Kidney (tissue), 14 donors: ENCODE measurements around the gene SLC2A3. TPM values are rescaled to one million over a fixed set of nuclear protein-coding genes. Genes with fewer than 3 reads are reported as not detected.

Experiments
- DNase-seq, 5 donors: peaks; one replicate each; pipeline ENCODE4 v3.0.0-alpha.2; 2013 to 2020
- FAIRE-seq: peaks from 2 replicates; lab custom pipeline; 2012; peaks lifted over from hg19 to GRCh38; lab: Jason Lieb, UNC
- H3K27ac ChIP-seq, 2 donors: one replicate each; pipeline ENCODE4 v1.7.0; 2013; ENCODE audit warnings: low read depth in 2 of 2, low read length in 2 of 2, inconsistent platforms in 1 of 2
- H3K27me3 ChIP-seq: one replicate; pipeline ENCODE4 v1.7.1; 2013; ENCODE audit warnings: low read length, inconsistent platforms; ENCODE audit not compliant: control insufficient read depth, insufficient read depth
- H3K36me3 ChIP-seq, 3 donors: one replicate each; pipeline versions ENCODE4 v1.7.0 to v1.7.1; 2013; ENCODE audit warnings: low read length in 3 of 3, control low read depth in 1 of 3, inconsistent platforms in 1 of 3; ENCODE audit not compliant: insufficient read depth in 3 of 3, control insufficient read depth in 2 of 3
- H3K4me1 ChIP-seq, 3 donors: one replicate each; pipeline versions ENCODE4 v1.7.0 to v1.7.1; 2013; ENCODE audit warnings: low read length in 3 of 3, inconsistent platforms in 1 of 3, low read depth in 1 of 3; ENCODE audit not compliant: control insufficient read depth in 2 of 3, insufficient read depth in 2 of 3
- H3K4me3 ChIP-seq, 3 donors: one replicate each; pipeline versions ENCODE4 v1.7.0 to v1.8.1; 2013; ENCODE audit warnings: low read length in 3 of 3, control low read depth in 1 of 3, inconsistent platforms in 1 of 3
- H3K9ac ChIP-seq, 3 donors: one replicate each; pipeline versions ENCODE4 v1.7.0 to v1.7.1; 2013; ENCODE audit warnings: low read length in 3 of 3, control low read depth in 1 of 3, inconsistent platforms in 1 of 3
- H3K9me3 ChIP-seq, 3 donors: one replicate each; pipeline versions ENCODE4 v1.7.0 to v1.7.1; 2013; ENCODE audit warnings: low read length in 3 of 3, control low read depth in 1 of 3, inconsistent platforms in 1 of 3; ENCODE audit not compliant: control insufficient read depth in 2 of 3, insufficient read depth in 1 of 3
- intact Hi-C: fragments of 100-400 bp; cut with DNase I; formaldehyde crosslinking; loops from one replicate; pipeline ENCODE4 v1.11.1; 2022
- polyA plus RNA-seq: library from polyadenylated mRNA; stranded (reverse); fragments of 350-450 nt; fragmentation: Illumina TruSeq; extraction: RNeasy Lipid Tissue Mini Kit (QIAGEN cat#74804); gene quantifications from one replicate; pipeline ENCODE4 v1.2.3, GENCODE V29; 2014; ENCODE audit warnings: low read depth, low replicate concordance; ENCODE audit not compliant: insufficient read depth
- total RNA-seq: library from RNA; stranded (reverse); fragmentation: NEBNext Ultra II Directional; extraction: Animal tissue kit (Norgen Biotek cat#: 25700); gene quantifications from one replicate; pipeline ENCODE4 v1.2.1, GENCODE V29; 2021
- TF ChIP-seq, protein P1 (sequence below): IDR thresholded peaks from 3 replicates; pipeline ENCODE4 v1.5.1; 2012; ENCODE audit warnings: mild to moderate bottlenecking, moderate library complexity, borderline replicate concordance; ENCODE audit not compliant: insufficient read depth; ENCODE audit errors: extremely low read depth
- donor health status: control.
- donor health status: control.
- donor health status: control.
- donor health status: control.
- donor health status: control.
- donor health status: DM: yes; HTN: yes; CAD: no.
- donor health status: Normal renal cell carcinoma (clear cell type).

SLC2A3 gene
- total and polyA plus RNA-seq, 2 donors from 2014 or later: 12.1 to 40.4 TPM

DNA sequence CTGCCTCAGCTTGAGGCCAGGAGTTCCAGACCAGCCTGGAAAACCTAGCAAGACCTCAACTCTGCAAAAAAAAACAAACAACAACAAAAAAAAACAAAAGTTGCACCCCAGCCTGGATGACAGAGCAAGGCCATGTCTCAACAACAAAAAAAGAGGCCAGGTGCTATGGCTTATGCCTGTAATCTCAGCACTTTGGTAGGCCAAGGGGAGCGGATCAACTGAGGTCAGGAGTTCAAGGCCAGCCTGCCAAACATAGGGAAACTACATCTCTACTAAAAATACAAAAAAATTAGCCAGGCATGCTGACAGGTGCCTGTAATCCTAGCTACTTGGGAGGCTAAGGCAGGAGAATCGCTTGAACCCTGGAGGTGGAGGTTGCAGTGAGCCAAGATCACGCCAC is 56.7 kb downstream of the SLC2A3 start:
- Histone ChIP-seq H3K4me3 (no peak overlapping the region), H3K27ac (no peak overlapping the region), H3K27me3 (no peaks in the 10 kb centered on the region), H3K36me3 (no peaks in the 10 kb centered on the region), H3K4me1 (no peaks in the 10 kb centered on the region), H3K9ac (no peak overlapping the region), H3K9me3 (no peaks in the 10 kb centered on the region)
- TF ChIP-seq, protein P1, sequence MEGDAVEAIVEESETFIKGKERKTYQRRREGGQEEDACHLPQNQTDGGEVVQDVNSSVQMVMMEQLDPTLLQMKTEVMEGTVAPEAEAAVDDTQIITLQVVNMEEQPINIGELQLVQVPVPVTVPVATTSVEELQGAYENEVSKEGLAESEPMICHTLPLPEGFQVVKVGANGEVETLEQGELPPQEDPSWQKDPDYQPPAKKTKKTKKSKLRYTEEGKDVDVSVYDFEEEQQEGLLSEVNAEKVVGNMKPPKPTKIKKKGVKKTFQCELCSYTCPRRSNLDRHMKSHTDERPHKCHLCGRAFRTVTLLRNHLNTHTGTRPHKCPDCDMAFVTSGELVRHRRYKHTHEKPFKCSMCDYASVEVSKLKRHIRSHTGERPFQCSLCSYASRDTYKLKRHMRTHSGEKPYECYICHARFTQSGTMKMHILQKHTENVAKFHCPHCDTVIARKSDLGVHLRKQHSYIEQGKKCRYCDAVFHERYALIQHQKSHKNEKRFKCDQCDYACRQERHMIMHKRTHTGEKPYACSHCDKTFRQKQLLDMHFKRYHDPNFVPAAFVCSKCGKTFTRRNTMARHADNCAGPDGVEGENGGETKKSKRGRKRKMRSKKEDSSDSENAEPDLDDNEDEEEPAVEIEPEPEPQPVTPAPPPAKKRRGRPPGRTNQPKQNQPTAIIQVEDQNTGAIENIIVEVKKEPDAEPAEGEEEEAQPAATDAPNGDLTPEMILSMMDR: no peak
- intact Hi-C loops: no loop called here
- DNase-seq: no peak
- no peak for FAIRE-seq

DNA sequence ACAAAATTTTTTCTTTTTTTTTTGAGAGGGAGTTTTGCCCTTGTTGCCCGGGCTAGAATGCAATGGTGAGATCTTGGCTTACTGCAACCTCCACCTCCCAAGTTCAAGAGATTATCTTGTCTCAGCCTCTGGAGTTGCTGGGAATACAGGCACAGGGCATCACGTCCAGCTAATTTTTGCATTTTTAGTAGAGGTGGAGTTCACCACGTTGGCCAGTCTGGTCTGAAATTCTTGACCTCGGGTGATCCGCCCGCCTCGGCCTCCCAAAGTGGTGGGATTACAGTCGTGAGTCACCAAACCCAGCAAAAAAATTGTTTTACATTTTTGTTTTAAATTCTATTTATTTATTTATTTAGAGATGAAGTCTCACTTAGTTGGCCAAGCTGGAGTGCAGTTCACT is 58.6 kb downstream of the SLC2A3 start:
- H3K9ac ChIP-seq: no peak overlapping the region
- H3K27ac ChIP-seq: no peak overlapping the region
- no peak overlapping the region for H3K4me3 ChIP-seq
- H3K4me1 ChIP-seq: no peaks in the 10 kb centered on the region
- no peaks in the 10 kb centered on the region for H3K9me3 ChIP-seq
- TF ChIP-seq, protein P1: no peak
- intact Hi-C loops: no loop called here
- FAIRE-seq (no peak), DNase-seq (no peak)
- peaks cover under 1% of the 10 kb centered on the region for H3K27me3 ChIP-seq
- H3K36me3 ChIP-seq: no peaks in the 10 kb centered on the region

DNA sequence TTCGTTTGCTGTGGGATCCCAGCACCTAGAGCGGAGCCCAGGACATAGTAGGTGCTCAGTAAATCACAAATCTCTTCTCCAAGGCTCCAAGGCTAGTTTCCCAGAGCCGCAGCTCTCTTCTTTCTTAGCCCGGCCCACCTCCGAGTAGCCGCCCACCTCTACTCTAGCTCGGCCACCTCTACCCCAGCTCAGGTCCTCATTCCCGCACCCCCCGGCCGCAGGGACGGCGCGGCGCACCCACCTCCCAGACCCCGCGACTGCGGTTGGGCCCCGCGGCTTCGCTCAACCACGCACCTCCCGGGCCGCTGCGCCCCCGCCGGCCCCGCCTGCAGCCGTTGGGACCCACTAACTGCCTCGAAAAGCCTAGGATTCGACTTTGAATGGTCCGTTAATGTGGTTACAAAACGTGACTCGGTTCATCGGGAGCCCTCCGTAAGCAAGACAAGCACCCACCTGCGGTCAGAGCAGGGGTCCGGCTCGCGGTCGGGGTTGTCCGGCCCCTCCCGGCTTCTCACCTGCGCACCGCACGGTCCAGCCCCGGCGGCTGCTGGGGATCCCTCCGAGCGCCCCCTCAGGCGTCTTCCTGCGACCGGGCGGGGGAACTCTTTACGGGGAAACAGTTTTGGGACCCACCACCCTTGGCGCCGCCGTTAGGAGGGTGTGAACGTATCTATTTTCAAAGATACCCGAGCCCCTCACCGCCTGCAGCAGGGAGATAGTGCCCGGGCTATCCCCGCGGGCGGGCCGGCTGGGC is 63.2 kb downstream of the SLC2A3 start, which contains the start of gene SLC2A14:
Gene SLC2A14, minus strand, starts transcription at position 350 of the 754 bp plus-strand sequence. CDS start 3,035 bp downstream, outside the sequence.
- TF ChIP-seq, protein P1: no peak
- no peaks in the 10 kb centered on the region for H3K9me3 ChIP-seq
- H3K4me1 ChIP-seq: no peaks in the 10 kb centered on the region
- H3K36me3 ChIP-seq: no peaks in the 10 kb centered on the region
- H3K4me3 ChIP-seq: no peak within 1 kb of the TSS
- intact Hi-C loops: no loop called here
- no peak for FAIRE-seq
- DNase-seq: no peak
- peaks cover 4% of the 10 kb centered on the region for H3K27me3 ChIP-seq
- H3K27ac ChIP-seq: no peak within 1 kb of the TSS
- H3K9ac ChIP-seq: no peak within 1 kb of the TSS
